OCI-LY1 (cell line): ENCODE results near the gene SNRNP70.

ENCODE experiments used
- H2AFZ ChIP-seq: fragments of 200-600 bp; sonication (generic), shearing (Covaris generic); 2 replicates; pipeline ENCODE4 v1.6.0; 2014; ENCODE audit warnings: antibody characterized with exemption, mild to moderate bottlenecking, low read length
- H3F3A ChIP-seq: fragments of 200-600 bp; sonication (generic), shearing (Covaris generic); 2 replicates; pipeline ENCODE4 v1.6.0; 2014; ENCODE audit warnings: mild to moderate bottlenecking, antibody characterized with exemption, low read length, moderate library complexity; ENCODE audit not compliant: insufficient read depth
- H3K27ac ChIP-seq: fragments of 200-600 bp; sonication (generic); 2 replicates; pipeline ENCODE4 v1.5.1; 2014; ENCODE audit warnings: low read length, mixed run types, mild to moderate bottlenecking, low read depth; ENCODE audit not compliant: poor library complexity, severe bottlenecking
- H3K27me3 ChIP-seq: fragments of 200-600 bp; sonication (generic); 2 replicates; pipeline ENCODE4 v1.6.0; 2014; ENCODE audit warnings: antibody characterized with exemption, mild to moderate bottlenecking, low read length, moderate library complexity; ENCODE audit not compliant: insufficient read depth
- H3K36me3 ChIP-seq: fragments of 200-600 bp; sonication (generic); 2 replicates; pipeline ENCODE4 v1.6.1; 2014; ENCODE audit warnings: mild to moderate bottlenecking, antibody characterized with exemption, low read length, moderate library complexity, mixed read lengths; ENCODE audit not compliant: insufficient read depth
- H3K4me1 ChIP-seq: fragments of 200-600 bp; sonication (generic); 2 replicates; pipeline ENCODE4 v1.5.1; 2014; ENCODE audit warnings: mild to moderate bottlenecking, low read length, moderate library complexity; ENCODE audit not compliant: insufficient read depth, severe bottlenecking
- H3K4me2 ChIP-seq: fragments of 200-600 bp; sonication (generic), shearing (Covaris generic); 2 replicates; pipeline ENCODE4 v1.6.1; 2014; ENCODE audit warnings: low read length
- H3K4me3 ChIP-seq: fragments of 200-600 bp; sonication (generic); 2 replicates; pipeline ENCODE4 v1.5.1; 2014; ENCODE audit warnings: low read length, low read depth, mild to moderate bottlenecking, mixed read lengths; ENCODE audit not compliant: poor library complexity, severe bottlenecking
- H3K79me2 ChIP-seq: fragments of 200-600 bp; shearing (Covaris generic); 2 replicates; pipeline ENCODE4 v1.6.1; 2016; ENCODE audit warnings: mixed run types, low read length, mixed read lengths; ENCODE audit not compliant: insufficient read depth
- H3K9ac ChIP-seq: fragments of 200-600 bp; sonication (generic), shearing (Covaris generic); 2 replicates; pipeline ENCODE4 v1.6.1; 2014; ENCODE audit warnings: mild to moderate bottlenecking, low read length, mixed read lengths
- H3K9me2 ChIP-seq: fragments of 200-600 bp; sonication (generic), shearing (Covaris generic); 2 replicates; pipeline ENCODE4 v1.6.1; 2014; ENCODE audit warnings: low read depth, mild to moderate bottlenecking, low read length, mixed read lengths
- H3K9me3 ChIP-seq: fragments of 200-600 bp; shearing (Covaris generic); 2 replicates; pipeline ENCODE4 v1.6.1; 2014; ENCODE audit warnings: low read length, mixed read lengths
- H4K20me1 ChIP-seq: fragments of 200-600 bp; sonication (generic), shearing (Covaris generic); 2 replicates; pipeline ENCODE4 v1.6.0; 2016; ENCODE audit warnings: mild to moderate bottlenecking, low read length; ENCODE audit not compliant: insufficient read depth
- EZH2 ChIP-seq: fragments of 200-600 bp; sonication (generic), shearing (Covaris generic); IDR thresholded peaks from 2 replicates; pipeline ENCODE4 v1.8.0; 2017; ENCODE audit warnings: borderline replicate concordance, mixed run types, mild to moderate bottlenecking, antibody characterized with exemption, low read length, moderate library complexity, mixed read lengths
- TF ChIP-seq, protein P1 (sequence below): fragments of 200-600 bp; sonication (generic), shearing (Covaris generic); IDR thresholded peaks from 2 replicates; pipeline ENCODE4 v1.5.1; 2017; ENCODE audit warnings: mild to moderate bottlenecking, antibody characterized with exemption, low read length, moderate library complexity, mixed read lengths

Gene SNRNP70

DNA sequence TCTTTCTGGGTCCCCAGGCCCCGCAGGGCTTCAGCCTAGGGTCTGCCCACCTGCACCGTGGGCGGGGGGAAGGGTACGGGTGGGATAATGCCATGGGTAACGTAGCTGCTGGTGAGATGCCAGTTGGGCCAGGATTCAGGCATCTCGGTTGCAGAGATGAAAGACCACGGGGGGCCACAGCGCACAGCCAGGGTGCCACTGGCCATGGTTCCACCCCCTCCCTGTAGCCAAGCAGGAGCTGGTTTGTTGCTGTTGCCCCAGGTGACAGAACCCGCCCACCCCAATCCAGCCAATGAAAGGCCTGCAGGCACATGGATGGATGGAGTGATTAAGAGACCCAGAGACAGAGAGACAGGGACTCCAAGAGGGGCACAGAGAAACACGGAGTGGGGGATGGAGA is 26.7 kb upstream of the SNRNP70 start:
- Histone ChIP-seq H3K36me3 (no peaks in the 10 kb centered on the region), H3K4me2 (no peak overlapping the region), H3K9ac (no peak overlapping the region), H3K4me1 (peaks cover 4% of the 10 kb centered on the region), H3K27ac (no peak overlapping the region), H3K9me2 (no peaks in the 10 kb centered on the region), H3F3A (no peaks in the 10 kb centered on the region), H3K4me3 (no peak overlapping the region), H2AFZ (no peak overlapping the region), H4K20me1 (no peaks in the 10 kb centered on the region), H3K79me2 (no peaks in the 10 kb centered on the region), H3K9me3 (no peaks in the 10 kb centered on the region), H3K27me3 (peaks cover 5% of the 10 kb centered on the region; the same call in 1 of the 2 replicates)
- TF ChIP-seq, protein P1, sequence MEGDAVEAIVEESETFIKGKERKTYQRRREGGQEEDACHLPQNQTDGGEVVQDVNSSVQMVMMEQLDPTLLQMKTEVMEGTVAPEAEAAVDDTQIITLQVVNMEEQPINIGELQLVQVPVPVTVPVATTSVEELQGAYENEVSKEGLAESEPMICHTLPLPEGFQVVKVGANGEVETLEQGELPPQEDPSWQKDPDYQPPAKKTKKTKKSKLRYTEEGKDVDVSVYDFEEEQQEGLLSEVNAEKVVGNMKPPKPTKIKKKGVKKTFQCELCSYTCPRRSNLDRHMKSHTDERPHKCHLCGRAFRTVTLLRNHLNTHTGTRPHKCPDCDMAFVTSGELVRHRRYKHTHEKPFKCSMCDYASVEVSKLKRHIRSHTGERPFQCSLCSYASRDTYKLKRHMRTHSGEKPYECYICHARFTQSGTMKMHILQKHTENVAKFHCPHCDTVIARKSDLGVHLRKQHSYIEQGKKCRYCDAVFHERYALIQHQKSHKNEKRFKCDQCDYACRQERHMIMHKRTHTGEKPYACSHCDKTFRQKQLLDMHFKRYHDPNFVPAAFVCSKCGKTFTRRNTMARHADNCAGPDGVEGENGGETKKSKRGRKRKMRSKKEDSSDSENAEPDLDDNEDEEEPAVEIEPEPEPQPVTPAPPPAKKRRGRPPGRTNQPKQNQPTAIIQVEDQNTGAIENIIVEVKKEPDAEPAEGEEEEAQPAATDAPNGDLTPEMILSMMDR, result no peak
- TF ChIP-seq EZH2, result no peak

DNA sequence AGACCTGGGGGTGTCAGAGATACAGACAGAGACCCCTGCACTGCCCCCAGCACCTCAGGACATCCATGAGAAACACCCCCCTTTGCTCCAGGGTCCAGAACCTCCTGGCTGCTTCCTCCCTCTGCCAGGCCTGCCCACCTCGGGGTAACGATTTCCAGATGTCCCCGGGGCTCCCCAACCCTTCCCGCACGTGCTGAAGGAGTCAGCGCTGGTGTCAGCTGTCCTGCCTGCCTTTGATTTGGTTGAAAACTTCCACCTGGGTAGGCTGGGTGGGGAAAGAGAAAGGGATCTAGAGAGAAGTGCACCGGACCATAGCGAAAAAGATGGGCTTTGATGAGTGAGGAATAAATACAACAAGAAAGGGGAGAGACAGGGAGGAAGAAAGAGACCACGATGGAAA is 26.2 kb upstream of the SNRNP70 start:
- H3K9me2 ChIP-seq, result no peaks in the 10 kb centered on the region
- H3F3A ChIP-seq, result no peaks in the 10 kb centered on the region
- no peak overlapping the region for H2AFZ ChIP-seq
- no peaks in the 10 kb centered on the region for H3K79me2 ChIP-seq
- H3K4me1 ChIP-seq, result peaks cover 4% of the 10 kb centered on the region
- H4K20me1 ChIP-seq, result no peaks in the 10 kb centered on the region
- no peak overlapping the region for H3K9ac ChIP-seq
- no peak overlapping the region for H3K27ac ChIP-seq
- no peak overlapping the region for H3K4me2 ChIP-seq
- H3K9me3 ChIP-seq, result no peaks in the 10 kb centered on the region
- TF ChIP-seq EZH2, result no peak
- TF ChIP-seq, protein P1, result no peak
- H3K4me3 ChIP-seq, result no peak overlapping the region
- H3K27me3 ChIP-seq, result peaks cover 5% of the 10 kb centered on the region; the same call in 1 of the 2 replicates
- no peaks in the 10 kb centered on the region for H3K36me3 ChIP-seq

DNA sequence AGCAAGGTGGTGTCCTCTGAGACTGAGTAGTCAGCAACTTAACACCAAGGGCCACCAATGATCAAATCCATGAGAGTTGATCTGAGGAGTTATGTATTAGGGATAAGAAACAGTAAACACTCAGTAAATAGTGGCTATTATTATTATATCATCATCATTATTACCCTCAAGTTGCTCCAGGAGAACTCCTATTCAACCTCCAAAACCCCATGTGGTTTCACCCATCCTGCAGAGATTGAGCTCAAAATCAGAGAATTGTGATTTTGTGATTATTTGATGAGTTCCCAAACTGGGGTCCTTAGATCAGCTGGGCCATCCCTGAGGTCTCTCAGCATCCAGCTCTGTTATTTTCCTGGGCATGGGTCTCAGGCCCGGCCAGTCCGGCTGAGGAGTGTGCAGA is 24.3 kb upstream of the SNRNP70 start:
- Histone ChIP-seq H3K9ac (no peak overlapping the region), H3F3A (no peaks in the 10 kb centered on the region), H2AFZ (no peak overlapping the region), H3K79me2 (no peaks in the 10 kb centered on the region), H3K27me3 (peaks cover 10% of the 10 kb centered on the region; the same call in 1 of the 2 replicates), H4K20me1 (no peaks in the 10 kb centered on the region), H3K4me3 (no peak overlapping the region), H3K36me3 (no peaks in the 10 kb centered on the region), H3K4me2 (no peak overlapping the region), H3K4me1 (peaks cover 4% of the 10 kb centered on the region), H3K9me2 (no peaks in the 10 kb centered on the region), H3K27ac (no peak overlapping the region), H3K9me3 (no peaks in the 10 kb centered on the region)
- TF ChIP-seq, protein P1, result no peak
- TF ChIP-seq EZH2, result no peak
